IMR-90 (cell line): ENCODE measurements around the gene C2. TPM values are rescaled to one million over a fixed set of nuclear protein-coding genes. Genes with fewer than 3 reads are reported as not detected.
A peak's percentile ranks its signal among the peaks of the same experiment; 100 is the strongest.

Experiments used
- ATAC-seq: fragments of 200-7000 bp; cut with Tn5 transposase; 2 replicates; pipeline ENCODE4 v1.9.1; 2020; ENCODE audit warnings: low read depth, mild to moderate bottlenecking, moderate library complexity
- BruUV-seq: library from RNA; stranded (reverse); fragments of 400-500 nt; replicated peaks from 2 replicates; lab custom pipeline; 2021; lab: Mats Ljungman, UMichigan
- CTCF ChIA-PET: fragments of 300-600 bp; formaldehyde crosslinking; extraction: SDS; loops from one replicate; lab custom pipeline; 2021; ENCODE audit warnings: antibody characterized with exemption; lab: Yijun Ruan, JAX
- POLR2A ChIA-PET: fragments of 300-600 bp; sonication (Branson Sonifier 250); formaldehyde crosslinking; loops from one replicate; lab custom pipeline; 2022; ENCODE audit warnings: antibody characterized with exemption; ENCODE audit not compliant: unreplicated experiment; lab: Charles Lee
- DNase-seq: peaks from one replicate; pipeline ENCODE4 v3.0.0; 2013
- H2AFZ ChIP-seq: replicated peaks from 2 replicates; pipeline ENCODE3; 2013; ENCODE audit warnings: low read length, mild to moderate bottlenecking; ENCODE audit not compliant: poor library complexity
- H2AK5ac ChIP-seq: 2 replicates; pipeline ENCODE4 v1.6.1; 2013; ENCODE audit warnings: low read depth, low read length, inconsistent platforms
- H2AK9ac ChIP-seq: replicated peaks from 2 replicates; pipeline ENCODE3; 2013; ENCODE audit warnings: mild to moderate bottlenecking, low read depth, low read length, moderate library complexity; ENCODE audit not compliant: poor library complexity
- H2BK120ac ChIP-seq: 2 replicates; pipeline ENCODE4 v1.6.1; 2013; ENCODE audit warnings: low read depth, low read length, inconsistent platforms
- H2BK15ac ChIP-seq: 3 replicates; pipeline ENCODE4 v1.6.1; 2013; ENCODE audit warnings: low read depth, low read length, inconsistent platforms
- H2BK20ac ChIP-seq: 2 replicates; pipeline ENCODE4 v1.6.1; 2013; ENCODE audit warnings: low read depth, mild to moderate bottlenecking, inconsistent platforms, low read length, moderate library complexity
- H2BK5ac ChIP-seq: 2 replicates; pipeline ENCODE4 v1.6.1; 2013; ENCODE audit warnings: mild to moderate bottlenecking, low read depth, low read length, inconsistent platforms; ENCODE audit not compliant: poor library complexity, severe bottlenecking
- H3K14ac ChIP-seq: replicated peaks from 2 replicates; pipeline ENCODE4 v1.6.1; 2013; ENCODE audit warnings: low read depth, low read length, inconsistent platforms
- H3K18ac ChIP-seq: 2 replicates; pipeline ENCODE4 v1.6.1; 2013; ENCODE audit warnings: low read depth, low read length, control low read depth
- H3K23ac ChIP-seq: 2 replicates; pipeline ENCODE4 v1.6.1; 2013; ENCODE audit warnings: low read depth, low read length, inconsistent platforms
- H3K27ac ChIP-seq: 2 replicates; pipeline ENCODE4 v1.5.1; 2013; ENCODE audit warnings: mild to moderate bottlenecking, control low read depth, low read length; ENCODE audit not compliant: insufficient read depth
- H3K27me3 ChIP-seq: 2 replicates; pipeline ENCODE4 v1.6.1; 2013; ENCODE audit warnings: low read length; ENCODE audit not compliant: control insufficient read depth, insufficient read depth
- H3K36me3 ChIP-seq: 2 replicates; pipeline ENCODE4 v1.6.1; 2013; ENCODE audit warnings: low read length, mixed read lengths; ENCODE audit not compliant: control insufficient read depth, insufficient read depth
- H3K4ac ChIP-seq: 2 replicates; pipeline ENCODE4 v1.6.1; 2013; ENCODE audit warnings: low read depth, low read length, inconsistent platforms
- H3K4me1 ChIP-seq: 2 replicates; pipeline ENCODE4 v1.6.1; 2013; ENCODE audit warnings: low read length, mixed read lengths; ENCODE audit not compliant: control insufficient read depth, insufficient read depth
- H3K4me2 ChIP-seq: 2 replicates; pipeline ENCODE4 v1.6.1; 2013; ENCODE audit warnings: low read depth, mild to moderate bottlenecking, control low read depth, low read length, moderate library complexity
- H3K4me3 ChIP-seq: 2 replicates; pipeline ENCODE4 v1.5.1; 2013; ENCODE audit warnings: low read depth, mild to moderate bottlenecking, control low read depth, low read length, moderate library complexity; ENCODE audit not compliant: insufficient read depth
- H3K56ac ChIP-seq: 2 replicates; pipeline ENCODE4 v1.6.1; 2013; ENCODE audit warnings: low read length, inconsistent platforms; ENCODE audit not compliant: insufficient read depth; ENCODE audit errors: extremely low read depth
- H3K79me1 ChIP-seq, 2 experiments: 2 replicates each; pipeline ENCODE4 v1.6.1; 2013; ENCODE audit warnings: low read length in 2 of 2, inconsistent platforms in 1 of 2, low read depth in 1 of 2
- H3K9ac ChIP-seq: 2 replicates; pipeline ENCODE4 v1.6.1; 2013; ENCODE audit warnings: low read depth, low read length, control low read depth
- H3K9me1 ChIP-seq: 2 replicates; pipeline ENCODE4 v1.6.1; 2013; ENCODE audit warnings: low read length, inconsistent platforms; ENCODE audit not compliant: insufficient read depth
- H3K9me3 ChIP-seq: 2 replicates; pipeline ENCODE4 v1.6.1; 2013; ENCODE audit warnings: low read length; ENCODE audit not compliant: control insufficient read depth, insufficient read depth
- H4K20me1 ChIP-seq: 2 replicates; pipeline ENCODE4 v1.6.1; 2013; ENCODE audit warnings: low read length, inconsistent platforms; ENCODE audit not compliant: insufficient read depth
- H4K5ac ChIP-seq: 2 replicates; pipeline ENCODE4 v1.6.1; 2013; ENCODE audit warnings: mild to moderate bottlenecking, low read depth, low read length, control low read depth
- H4K8ac ChIP-seq, 2 experiments: 2 replicates each; pipeline ENCODE4 v1.6.1; 2013; ENCODE audit warnings: low read depth in 2 of 2, low read length in 2 of 2, control low read depth in 1 of 2, inconsistent platforms in 1 of 2
- H4K91ac ChIP-seq: 2 replicates; pipeline ENCODE4 v1.6.1; 2013; ENCODE audit warnings: low read depth, low read length, inconsistent platforms; ENCODE audit not compliant: insufficient read depth
- BHLHE40 ChIP-seq: fragments of 150-350 bp; IDR thresholded peaks from 2 replicates; pipeline ENCODE4 v1.6.1; 2016; ENCODE audit warnings: mild to moderate bottlenecking, low read depth, low read length
- CEBPB ChIP-seq: IDR thresholded peaks from 2 replicates; pipeline ENCODE4 v1.6.1; 2012; ENCODE audit warnings: low read depth, low read length, improper control_type of control experiment
- CHD1 ChIP-seq: IDR thresholded peaks from 2 replicates; pipeline ENCODE4 v1.6.1; 2012; ENCODE audit warnings: low read depth, low read length, improper control_type of control experiment
- ELK1 ChIP-seq: fragments of 150-350 bp; IDR thresholded peaks from 2 replicates; pipeline ENCODE4 v1.6.1; 2016; ENCODE audit warnings: low read depth, mild to moderate bottlenecking, low read length, moderate library complexity, borderline replicate concordance
- FOS ChIP-seq: fragments of 150-350 bp; IDR thresholded peaks from 2 replicates; pipeline ENCODE4 v1.6.1; 2016; ENCODE audit warnings: low read depth, low read length
- MAFK ChIP-seq: IDR thresholded peaks from 2 replicates; pipeline ENCODE4 v1.6.1; 2012; ENCODE audit warnings: low read depth, low read length, improper control_type of control experiment
- MAZ ChIP-seq: IDR thresholded peaks from 2 replicates; pipeline ENCODE4 v1.6.1; 2012; ENCODE audit warnings: low read depth, mild to moderate bottlenecking, low read length, improper control_type of control experiment, moderate library complexity, borderline replicate concordance
- MXI1 ChIP-seq: IDR thresholded peaks from 2 replicates; pipeline ENCODE4 v1.6.1; 2012; ENCODE audit warnings: low read depth, mild to moderate bottlenecking, low read length, moderate library complexity, borderline replicate concordance
- NFE2L2 ChIP-seq: fragments of 150-350 bp; IDR thresholded peaks from 2 replicates; pipeline ENCODE4 v1.6.1; 2016; ENCODE audit warnings: low read depth, mild to moderate bottlenecking, low read length
- RAD21 ChIP-seq: IDR thresholded peaks from 2 replicates; pipeline ENCODE4 v1.6.1; 2012; ENCODE audit warnings: low read length, improper control_type of control experiment
- RCOR1 ChIP-seq: IDR thresholded peaks from 2 replicates; pipeline ENCODE4 v1.6.1; 2012; ENCODE audit warnings: mild to moderate bottlenecking, low read length, improper control_type of control experiment; ENCODE audit not compliant: insufficient replicate concordance
- RFX5 ChIP-seq: IDR thresholded peaks from 2 replicates; pipeline ENCODE4 v1.8.0; 2012; ENCODE audit warnings: low read depth, mild to moderate bottlenecking, low read length, moderate library complexity
- USF2 ChIP-seq: fragments of 150-350 bp; IDR thresholded peaks from 2 replicates; pipeline ENCODE4 v1.6.1; 2017; ENCODE audit warnings: mild to moderate bottlenecking, antibody characterized with exemption, low read length, low read depth
- WGBS, 2 experiments: methylation state at CpG; one replicate each; pipeline versions ENCODE4 v1.1.5 to v1.1.7; 2013; ENCODE audit warnings: missing lambda C conversion rate in 2 of 2; ENCODE audit not compliant: insufficient read length in 1 of 2; ENCODE audit errors: extremely low coverage in 2 of 2; 5-methylcytosine and 5-hydroxymethylcytosine counted together
- dilution Hi-C: fragments of 300-500 bp; cut with HindIII; formaldehyde crosslinking; loops from one replicate; pipeline ENCODE4 v1.14.3; 2018; ENCODE audit warnings: low sequenced_read_pairs; ENCODE audit not compliant: unreplicated experiment
- in situ Hi-C: fragments of 300-500 bp; cut with MboI; formaldehyde crosslinking; loops from 3 replicates; pipeline ENCODE4 v1.14.3; 2019; ENCODE audit warnings: low sequenced_read_pairs, inconsistent platforms, mixed read lengths
- intact Hi-C: fragments of 100-400 bp; cut with micrococcal nuclease; formaldehyde crosslinking; loops from 2 replicates; pipeline ENCODE4 v1.10.0; 2022
- polyA plus RNA-seq, 3 experiments: library from polyadenylated mRNA; depleted of rRNA; stranded (reverse); fragments of >200 nt; gene quantifications; 2 replicates each; pipeline ENCODE4 v1.2.3, GENCODE V29; 2012; ENCODE audit warnings: low replicate concordance in 1 of 3
- total RNA-seq: library from RNA; depleted of rRNA; stranded (reverse); fragments of >200 nt; gene quantifications from 2 replicates; pipeline ENCODE4 v1.2.3, GENCODE V29; 2012
- TF ChIP-seq, protein P1 (sequence below): conservative IDR thresholded peaks from 2 replicates; pipeline ENCODE4 v1.5.1; 2012; ENCODE audit warnings: mild to moderate bottlenecking, low read depth, low read length, improper control_type of control experiment

The C2 gene
- total and polyA plus RNA-seq, 2 of the 4 experiments (the other 2 are of a cell fraction), result 0.18 to 0.19 TPM

DNA sequence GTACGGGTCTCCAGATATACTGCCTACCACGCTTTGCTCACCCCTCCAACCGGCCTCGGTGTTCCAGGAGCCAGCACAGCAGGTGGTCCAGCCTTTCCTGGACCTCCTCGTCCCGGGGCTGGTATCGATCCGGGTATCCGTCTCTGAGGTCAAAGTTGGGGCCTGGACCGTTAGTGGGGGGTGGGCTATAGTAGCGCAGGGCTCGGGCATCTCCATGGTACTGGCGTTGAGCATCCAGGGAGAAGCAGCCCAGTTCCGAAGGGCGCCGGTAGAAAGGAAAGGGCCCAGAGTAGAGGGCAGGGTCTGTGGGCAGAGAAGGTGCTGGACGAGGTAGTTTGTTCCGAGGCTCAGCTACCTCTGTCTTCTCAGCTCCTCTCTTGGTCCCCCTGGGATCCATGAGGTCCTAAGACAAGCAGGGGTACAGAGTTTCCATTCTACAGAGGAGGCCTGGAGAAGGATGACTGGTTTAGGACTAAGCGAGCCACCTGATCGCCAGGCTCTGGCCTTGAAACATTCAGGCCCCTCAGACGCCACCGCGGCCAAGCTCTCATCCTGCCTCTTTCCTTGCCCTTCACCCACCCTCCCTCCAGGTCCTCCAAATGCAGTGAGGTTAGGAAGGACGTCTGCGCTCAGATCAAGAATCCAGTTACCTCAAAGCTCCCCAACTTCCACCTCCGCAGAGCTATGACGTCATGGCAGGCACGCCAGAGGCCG is 43.9 kb downstream of the C2 start:
- Histone ChIP-seq H3K27me3 (no peaks in the 10 kb centered on the region), H3K9ac (peak overlapping the region; percentile 90), H2BK5ac (peak overlapping the region; percentile 77), H4K5ac (peak overlapping the region; percentile 67), H3K23ac (peak overlapping the region; percentile 80), H3K9me3 (no peaks in the 10 kb centered on the region), H3K27ac (peak overlapping the region; percentile 93), H3K18ac (peak overlapping the region; percentile 4), H4K8ac (peak overlapping the region; percentile 98 to 99), H3K14ac (peak overlapping the region; percentile 74), H3K56ac (peak overlapping the region; percentile 83), H3K36me3 (peaks cover 39% of the 10 kb centered on the region), H3K9me1 (peaks cover 6% of the 10 kb centered on the region; the same call in 1 of the 2 replicates), H4K20me1 (no peaks in the 10 kb centered on the region), H2BK20ac (peak overlapping the region; percentile 3; the same call in 1 of the 2 replicates), H2BK15ac (peak overlapping the region; percentile 13; the same call in 2 of the 3 replicates), H2AK5ac (peak overlapping the region; percentile 66), H3K4ac (peak overlapping the region; percentile 93), H3K4me3 (peak overlapping the region; percentile 60), H3K4me1 (peaks cover 11% of the 10 kb centered on the region), H2BK120ac (peak overlapping the region; percentile 79), H3K79me1 (peaks cover 19 to 52% of the 10 kb centered on the region in 2 experiments), H4K91ac (peak overlapping the region; percentile 97), H2AK9ac (peak overlapping the region; percentile 85), H3K4me2 (peak overlapping the region; percentile 61), H2AFZ (peak overlapping the region; percentile 98)
- CTCF ChIA-PET, result no interaction called here
- 54% methylated on average over 12 of the region's 29 CpGs; no CpG with 5 or more reads in 1 of the 2 experiments for WGBS, 2 experiments
- BruUV-seq, result TSS peak; percentile 76
- DNase-seq, result no peak
- no peak; the same call in none of the 2 replicates for ATAC-seq
- in situ Hi-C loops, result loop anchor here (10.0 kb wide), 2 partner anchors 143 to 203 kb away; partner anchors contain the start of genes AGPAT1 and RNF5
- dilution Hi-C loops, result no loop called here
- POLR2A ChIA-PET, result interaction anchor here (0.7 to 1.8 kb wide), 3 partner anchors 12 to 70 kb away, joined by 3 to 10 read pairs (median 3); partner anchors contain the start of genes NELFE, SKIC2 and ZBTB12
- intact Hi-C loops, result no loop called here
- no peak for TF ChIP-seq RAD21
- no peak for TF ChIP-seq CEBPB
- TF ChIP-seq, protein P1, sequence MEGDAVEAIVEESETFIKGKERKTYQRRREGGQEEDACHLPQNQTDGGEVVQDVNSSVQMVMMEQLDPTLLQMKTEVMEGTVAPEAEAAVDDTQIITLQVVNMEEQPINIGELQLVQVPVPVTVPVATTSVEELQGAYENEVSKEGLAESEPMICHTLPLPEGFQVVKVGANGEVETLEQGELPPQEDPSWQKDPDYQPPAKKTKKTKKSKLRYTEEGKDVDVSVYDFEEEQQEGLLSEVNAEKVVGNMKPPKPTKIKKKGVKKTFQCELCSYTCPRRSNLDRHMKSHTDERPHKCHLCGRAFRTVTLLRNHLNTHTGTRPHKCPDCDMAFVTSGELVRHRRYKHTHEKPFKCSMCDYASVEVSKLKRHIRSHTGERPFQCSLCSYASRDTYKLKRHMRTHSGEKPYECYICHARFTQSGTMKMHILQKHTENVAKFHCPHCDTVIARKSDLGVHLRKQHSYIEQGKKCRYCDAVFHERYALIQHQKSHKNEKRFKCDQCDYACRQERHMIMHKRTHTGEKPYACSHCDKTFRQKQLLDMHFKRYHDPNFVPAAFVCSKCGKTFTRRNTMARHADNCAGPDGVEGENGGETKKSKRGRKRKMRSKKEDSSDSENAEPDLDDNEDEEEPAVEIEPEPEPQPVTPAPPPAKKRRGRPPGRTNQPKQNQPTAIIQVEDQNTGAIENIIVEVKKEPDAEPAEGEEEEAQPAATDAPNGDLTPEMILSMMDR, result no peak
- TF ChIP-seq CHD1, result no peak
- no peak for TF ChIP-seq ELK1
- TF ChIP-seq MAZ, result no peak
- no peak for TF ChIP-seq USF2
- peak; percentile 55 for TF ChIP-seq RCOR1
- TF ChIP-seq BHLHE40, result no peak
- TF ChIP-seq RFX5, result no peak
- no peak for TF ChIP-seq NFE2L2
- no peak for TF ChIP-seq MAFK
- TF ChIP-seq FOS, result no peak
- TF ChIP-seq MXI1, result no peak
